GM12801 (cell line): ENCODE measurements around the gene SPATA2L.

Experiments used
- CTCF ChIP-seq: IDR thresholded peaks from one replicate; pipeline ENCODE4 v1.5.1; 2011; ENCODE audit warnings: control low read depth; ENCODE audit not compliant: insufficient read length; ENCODE audit errors: extremely low read depth

The SPATA2L gene

DNA sequence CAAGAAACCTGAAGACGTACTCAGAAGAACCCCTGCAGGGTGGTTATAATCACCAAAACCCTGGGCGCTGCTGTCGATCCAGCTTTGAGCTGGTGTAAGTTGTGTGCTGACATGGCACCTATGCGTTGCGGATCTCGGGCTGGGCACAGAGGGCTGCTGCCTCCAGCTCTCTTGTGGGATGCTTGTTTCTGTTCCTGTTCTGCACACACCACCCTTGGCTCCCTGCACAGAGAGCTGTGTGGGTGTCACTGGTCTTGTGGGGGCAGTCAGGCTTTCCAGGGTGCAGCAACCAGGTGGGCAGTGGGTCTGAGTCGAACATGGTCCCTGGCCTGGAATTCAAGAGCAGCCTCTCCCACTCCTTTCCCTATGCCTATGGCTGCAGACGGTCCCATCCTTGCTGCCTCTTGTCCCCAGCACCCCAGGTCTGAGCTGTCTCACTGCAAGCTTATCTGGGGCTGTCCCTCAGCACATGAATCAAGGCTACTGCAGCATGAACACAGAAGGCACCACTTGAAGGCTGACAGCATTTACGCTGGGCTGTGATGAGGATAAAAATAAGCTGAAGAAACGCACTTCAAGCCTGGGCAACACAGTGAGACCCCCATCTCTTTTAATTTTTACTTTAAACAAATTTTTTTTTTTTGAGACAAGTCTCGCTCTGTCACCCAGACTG is 40.0 kb upstream of the SPATA2L start:
- no peak for TF ChIP-seq CTCF

DNA sequence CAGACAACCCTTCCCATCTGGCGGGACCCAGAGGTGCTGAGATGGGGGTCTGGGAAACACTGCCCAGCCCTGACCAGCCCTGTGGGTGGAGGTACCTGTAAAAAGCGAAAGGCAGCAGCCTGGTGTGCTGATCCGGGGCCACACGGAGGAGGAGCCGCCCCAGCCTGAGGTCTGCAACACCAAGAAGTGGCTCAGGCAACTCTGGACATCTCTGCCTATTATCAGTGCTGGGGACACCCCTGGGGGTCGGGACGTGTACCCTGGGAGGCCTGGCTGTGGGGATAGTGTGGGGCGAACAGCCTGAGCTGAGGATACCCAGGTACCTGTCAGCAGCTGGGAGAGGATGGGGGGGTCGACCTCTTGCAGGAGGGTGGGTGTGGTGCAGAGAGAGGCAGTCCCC is 37.9 kb upstream of the SPATA2L start:
- TF ChIP-seq CTCF = no peak

DNA sequence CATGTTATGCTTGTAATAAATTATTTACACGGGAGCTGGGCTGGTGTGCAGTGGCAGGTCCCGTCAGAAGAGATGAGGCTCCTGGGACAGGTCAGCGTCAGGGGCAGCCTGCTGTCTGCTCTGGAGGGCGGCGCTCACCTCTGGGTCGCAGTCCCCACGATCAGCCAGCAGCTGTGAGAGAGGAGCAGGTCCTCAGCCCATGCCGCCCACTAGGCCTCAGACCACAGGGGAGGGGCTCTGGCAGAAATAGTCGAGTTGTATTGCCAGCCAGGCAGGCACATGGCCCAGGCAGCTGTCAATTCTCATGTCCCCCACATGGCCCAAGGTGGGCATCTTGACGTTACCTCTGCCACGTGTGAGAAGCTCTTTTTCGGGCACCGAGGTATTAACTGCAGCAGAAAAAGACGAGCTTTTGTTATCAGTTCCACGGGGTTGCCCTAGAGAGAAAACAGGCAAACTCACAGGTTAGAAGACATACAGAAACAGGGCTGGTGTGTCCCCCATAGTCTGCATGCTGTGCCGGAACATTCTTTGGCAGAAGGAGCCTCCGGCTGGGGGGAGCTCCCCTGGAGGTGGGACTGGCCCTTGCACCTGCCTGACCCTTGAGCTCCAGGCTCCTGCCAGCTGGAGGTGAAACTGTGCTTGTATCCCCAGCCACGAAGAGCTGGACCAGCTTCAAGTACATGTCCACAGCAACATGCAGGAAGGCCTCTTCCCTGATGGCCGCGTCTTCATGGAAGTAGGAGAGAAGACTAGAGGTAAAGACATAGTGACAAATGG is 37.2 kb upstream of the SPATA2L start:
- TF ChIP-seq CTCF = no peak

DNA sequence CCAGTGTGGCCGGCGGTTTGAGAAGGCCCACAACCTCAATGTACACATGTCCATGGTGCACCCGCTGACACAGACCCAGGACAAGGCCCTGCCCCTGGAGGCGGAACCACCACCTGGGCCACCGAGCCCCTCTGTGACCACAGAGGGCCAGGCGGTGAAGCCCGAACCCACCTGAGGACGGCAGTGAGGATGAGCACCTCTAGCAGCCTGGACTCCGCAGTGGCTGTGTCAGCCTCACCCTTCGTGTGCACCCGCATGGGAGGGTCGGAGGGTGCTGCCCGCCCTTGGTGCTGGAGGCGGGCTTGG is 36.5 kb upstream of the SPATA2L start:
- no peak for TF ChIP-seq CTCF

GRCh38 chr16:89737341-89738071 is 36.0 kb upstream of the SPATA2L start:
- no peak for TF ChIP-seq CTCF

- TF ChIP-seq CTCF = no peak
These were observed 35.0 kb upstream of the SPATA2L start for GRCh38 chr16:89736554-89736953.

GRCh38 chr16:89733792-89734191 is 32.3 kb upstream of the SPATA2L start:
- TF ChIP-seq CTCF = no peak
